Stimulated activated CD4-positive, alpha-beta T cell treated with anti-CD3 and anti-CD28 coated beads, Interleukin-12 subunit alpha, Interleukin-12 subunit beta, amount 100 ng/mL, for 48 hours (primary cell): ENCODE measurements around the gene GSDME.
A peak's percentile ranks its signal among the peaks of the same experiment; 100 is the strongest.
"Not testable (repeated sequence)": the region's sequence is repeated elsewhere in the genome, so short reads cannot be mapped to it uniquely, and the experiment has no call there.

Experiments
- DNase-seq, 3 donors: peaks; one replicate each; pipeline ENCODE4 v3.0.0-alpha.2; 2020; ENCODE audit warnings: low read depth in 2 of 3, low spot score in 1 of 3

The GSDME gene

GRCh38 chr7:24742506-24743162, 14.6 kb downstream of the GSDME start:
- no peak for DNase-seq

GRCh38 chr7:24741679-24742505, 15.4 kb downstream of the GSDME start:
- DNase-seq, result no peak

- no peak for DNase-seq
Observed at GRCh38 chr7:24740871-24741270, 16.4 kb downstream of the GSDME start.

GRCh38 chr7:24739306-24739705, 18.0 kb downstream of the GSDME start:
- DNase-seq, result no peak

- DNase-seq, result no peak
Observed at GRCh38 chr7:24738577-24738976, 18.7 kb downstream of the GSDME start.

GRCh38 chr7:24737281-24737680, 20.0 kb downstream of the GSDME start:
- no peak for DNase-seq

- not testable (repeated sequence) for DNase-seq
Observed at GRCh38 chr7:24735594-24735993, 21.7 kb downstream of the GSDME start.

GRCh38 chr7:24734306-24734705, 23.0 kb downstream of the GSDME start:
- DNase-seq, result no peak

- no peak for DNase-seq
Observed at GRCh38 chr7:24733414-24734060, 23.7 kb downstream of the GSDME start.

- DNase-seq, result no peak
Observed at GRCh38 chr7:24732646-24733413, 24.4 kb downstream of the GSDME start.

GRCh38 chr7:24731313-24731712, 26.0 kb downstream of the GSDME start:
- DNase-seq, result no peak

GRCh38 chr7:24730018-24730369, 27.3 kb downstream of the GSDME start:
- no peak for DNase-seq

- DNase-seq, result no peak
Observed at GRCh38 chr7:24729365-24730017, 27.8 kb downstream of the GSDME start.

- peak in 1 of 3 donors; percentile 11 for DNase-seq
Observed at GRCh38 chr7:24728503-24729364, 28.5 kb downstream of the GSDME start.

- no peak for DNase-seq
Observed at GRCh38 chr7:24728121-24728500, 29.2 kb downstream of the GSDME start.

- no peak for DNase-seq
Observed at GRCh38 chr7:24727154-24728120, 29.8 kb downstream of the GSDME start.

- no peak for DNase-seq
Observed at GRCh38 chr7:24725554-24726241, 31.6 kb downstream of the GSDME start.

- DNase-seq, result no peak
Observed at GRCh38 chr7:24724451-24725190, 32.6 kb downstream of the GSDME start.
